Stomach (tissue), 4 donors: ENCODE measurements around the gene NDUFV1.

Experiments
- CTCF ChIP-seq, 7 experiments: fragments of 450-650 bp in 4 of 7; fragments of 200-600 bp in 3 of 7; sonication (generic) in 3 of 7; IDR thresholded peaks; one replicate each; pipeline ENCODE4 v1.5.1; 2016 to 2019; ENCODE audit warnings: antibody characterized with exemption in 7 of 7, control low read depth in 2 of 7, mild to moderate bottlenecking in 1 of 7
- EP300 ChIP-seq: sonication (generic); formaldehyde crosslinking; IDR thresholded peaks from one replicate; pipeline ENCODE4 v1.6.1; 2017; ENCODE audit warnings: antibody characterized with exemption
- POLR2A ChIP-seq, 4 donors: fragments of 450-650 bp; IDR thresholded peaks; one replicate each; pipeline ENCODE4 v1.6.1; 2016; ENCODE audit warnings: antibody characterized with exemption in 4 of 4, control low read depth in 2 of 4, mild to moderate bottlenecking in 1 of 4, moderate library complexity in 1 of 4
- POLR2AphosphoS5 ChIP-seq, 3 donors: sonication (generic); formaldehyde crosslinking; IDR thresholded peaks; one replicate each; pipeline ENCODE4 v1.6.1; 2016; ENCODE audit warnings: antibody characterized with exemption in 3 of 3

- no peak for TF ChIP-seq POLR2A (IDR thresholded peaks at IDR 0.05)
- no peak for TF ChIP-seq CTCF (IDR thresholded peaks at IDR 0.05)
- no peak for TF ChIP-seq EP300
- TF ChIP-seq POLR2AphosphoS5 (IDR thresholded peaks at IDR 0.05) = peak in 2 of 3 donors; percentile 11 to 20
Measured at GRCh38 chr11:67581469-67581868, 25.3 kb upstream of the NDUFV1 start.
